ENCODE measurements around the gene TSTD1. TPM values are rescaled to one million over a fixed set of nuclear protein-coding genes. Genes with fewer than 3 reads are reported as not detected.
A peak's percentile ranks its signal among the peaks of the same experiment; 100 is the strongest.
"Not testable (repeated sequence)": the region's sequence is repeated elsewhere in the genome, so short reads cannot be mapped to it uniquely, and the experiment has no call there.

The TSTD1 gene
- total RNA-seq, 1 donor from 2014 or later: 12.0 TPM

DNA sequence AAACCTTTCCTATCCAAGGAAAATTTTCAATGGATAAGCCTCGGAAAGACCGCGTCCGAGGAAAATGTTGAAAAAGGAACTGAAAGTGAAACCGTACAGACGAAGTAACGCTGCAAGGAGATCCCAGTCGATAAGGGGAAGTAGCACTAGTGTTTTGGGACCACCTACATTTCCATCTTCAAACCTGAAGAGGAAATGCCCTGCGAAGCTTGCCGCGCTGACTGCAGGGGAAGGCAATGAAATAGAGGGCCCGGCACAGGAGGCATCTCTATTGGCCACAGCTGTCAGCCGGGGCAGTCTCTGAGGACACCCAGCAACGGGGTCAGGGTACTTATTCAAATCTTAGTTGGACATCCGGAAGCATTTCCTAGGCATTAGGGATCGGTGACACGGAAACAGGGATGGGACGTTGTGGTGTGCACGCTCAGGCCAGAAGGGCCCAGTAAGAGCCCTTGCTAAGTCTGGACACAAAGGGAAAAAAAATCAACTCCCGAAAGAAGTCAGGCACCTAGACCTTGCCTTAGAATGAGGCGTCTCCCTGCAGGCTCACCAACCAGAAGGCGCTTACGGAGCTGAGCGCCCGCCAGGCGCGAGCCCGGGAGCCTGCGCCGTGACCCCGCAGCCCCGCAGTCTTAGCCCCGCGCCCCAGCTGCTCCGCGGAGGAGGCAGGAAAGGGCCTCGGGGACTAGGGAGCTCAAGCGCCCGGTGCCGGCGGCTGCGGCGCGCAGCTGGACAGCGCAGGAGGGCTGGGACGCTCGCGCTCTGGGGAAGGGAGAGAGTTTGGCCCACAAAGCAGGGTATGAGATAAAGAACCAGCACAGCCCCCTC lies 6.4 kb upstream of the TSTD1 start:
- intact Hi-C loops (cut with DNase I): loop anchor here (5.0 to 10.0 kb wide), 2 partner anchors 50 to 52 kb away; partner anchors contain the start of gene KLHDC9
- peak; percentile 82 for DNase-seq (ENCODE audit: low spot score)

DNA sequence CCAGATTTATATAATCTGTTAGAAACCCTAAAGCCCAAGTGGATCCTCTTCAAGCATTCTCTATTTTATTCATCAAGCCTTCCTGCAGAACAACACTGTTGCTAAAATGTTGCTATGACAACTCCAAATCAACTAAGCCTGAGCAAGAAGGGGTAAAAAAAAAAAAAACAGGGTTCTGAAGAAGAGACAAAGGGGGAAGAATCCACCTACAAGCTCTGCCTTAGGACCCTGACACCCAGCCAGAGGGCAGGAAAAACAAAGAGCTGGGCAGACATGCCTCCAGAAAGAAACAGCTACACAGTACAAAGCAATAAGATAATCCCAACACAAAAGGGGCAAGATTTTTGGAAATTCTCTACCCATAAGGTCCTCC lies 5.8 kb upstream of the TSTD1 start:
- no peak for DNase-seq (ENCODE audit: low spot score)
- intact Hi-C loops (cut with DNase I): loop anchor here (10.0 kb wide), 1 partner anchor 50 kb away; no protein-coding TSS in a partner anchor

DNA sequence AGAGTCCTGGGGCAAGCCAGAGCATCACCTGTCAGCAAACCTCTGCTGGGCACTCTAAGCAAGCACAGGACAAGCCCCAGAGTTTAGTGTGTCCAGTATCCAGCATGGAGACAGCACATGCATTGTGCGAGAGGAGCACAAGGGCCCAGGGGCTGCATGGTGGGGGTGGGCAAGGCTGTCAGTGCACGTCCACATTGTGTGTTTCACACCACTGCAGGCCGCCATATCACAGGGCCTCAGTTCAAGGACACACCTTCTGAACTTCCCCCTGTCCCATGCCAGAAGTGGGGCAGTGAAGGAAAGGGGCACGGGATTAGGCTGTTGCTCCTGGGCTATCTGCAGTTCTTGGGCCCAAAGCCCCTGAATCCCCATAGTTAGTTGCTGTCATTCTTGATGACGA lies 782 bp upstream of the TSTD1 start:
- intact Hi-C loops (cut with DNase I): no loop called here
- no peak for DNase-seq (ENCODE audit: low spot score)

DNA sequence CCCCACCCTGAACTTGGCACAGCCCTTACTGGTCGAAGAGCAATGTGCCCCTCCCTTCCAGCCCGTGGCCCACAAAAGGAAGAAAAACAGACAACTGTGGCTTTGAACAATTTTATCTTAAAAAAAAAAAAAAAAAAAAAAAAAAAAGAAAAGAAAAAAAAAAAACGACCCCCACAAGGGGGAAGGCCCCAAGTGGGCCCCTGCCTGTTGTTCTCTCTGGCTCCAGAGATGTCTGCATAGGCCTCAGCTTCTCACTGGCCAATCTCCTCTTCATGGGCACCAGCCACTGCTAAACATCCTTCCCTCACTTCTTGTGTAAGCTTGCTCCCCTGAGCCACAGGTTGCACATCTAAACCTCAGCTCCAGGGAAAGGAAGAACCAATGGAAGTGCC lies 386 bp upstream of the TSTD1 start:
- DNase-seq (ENCODE audit: low spot score): no peak
- intact Hi-C loops (cut with DNase I): no loop called here

DNA sequence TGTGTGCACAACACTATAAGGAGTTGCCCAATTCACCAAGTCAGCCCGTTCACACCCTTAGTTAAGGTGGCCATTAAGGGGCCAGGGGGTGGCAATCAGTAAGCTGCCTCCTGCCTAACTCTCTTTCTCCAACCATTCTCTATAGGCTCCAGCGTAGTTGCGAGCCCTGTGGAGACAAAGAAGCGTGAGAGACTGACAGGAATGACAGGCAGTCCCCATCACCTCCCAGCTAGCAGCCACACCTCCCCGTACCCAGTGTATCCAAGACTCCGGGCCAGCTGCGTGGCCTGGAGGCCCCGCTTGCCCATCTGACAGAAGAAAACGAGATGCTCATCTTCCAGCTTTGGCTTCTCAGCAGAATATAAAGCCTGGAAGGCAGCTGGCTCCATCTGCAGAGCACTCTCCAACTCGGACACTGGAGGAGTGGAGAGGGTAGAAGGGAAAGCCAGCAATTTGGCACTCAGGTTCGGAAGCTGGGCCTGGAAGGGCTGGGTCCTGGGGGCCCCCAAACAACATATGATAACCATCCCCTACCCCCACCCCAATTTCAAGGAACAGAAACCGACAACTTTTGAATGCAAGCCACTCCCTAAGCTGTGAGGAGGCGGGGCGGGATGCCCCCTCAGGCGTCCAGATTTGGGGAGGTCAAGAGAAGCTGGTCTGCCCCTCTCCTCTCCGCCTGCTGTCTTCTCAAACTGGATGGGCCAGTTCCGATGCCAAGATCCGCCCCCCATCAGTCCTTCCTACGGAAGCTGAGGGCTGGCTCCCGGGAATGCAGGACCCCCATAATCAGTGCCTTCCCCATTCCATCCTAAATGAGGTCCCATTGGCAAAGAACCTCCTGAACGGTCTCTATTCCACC lies 872 bp downstream of the TSTD1 start:
- DNase-seq (ENCODE audit: low spot score): no peak
- intact Hi-C loops (cut with DNase I): no loop called here

DNA sequence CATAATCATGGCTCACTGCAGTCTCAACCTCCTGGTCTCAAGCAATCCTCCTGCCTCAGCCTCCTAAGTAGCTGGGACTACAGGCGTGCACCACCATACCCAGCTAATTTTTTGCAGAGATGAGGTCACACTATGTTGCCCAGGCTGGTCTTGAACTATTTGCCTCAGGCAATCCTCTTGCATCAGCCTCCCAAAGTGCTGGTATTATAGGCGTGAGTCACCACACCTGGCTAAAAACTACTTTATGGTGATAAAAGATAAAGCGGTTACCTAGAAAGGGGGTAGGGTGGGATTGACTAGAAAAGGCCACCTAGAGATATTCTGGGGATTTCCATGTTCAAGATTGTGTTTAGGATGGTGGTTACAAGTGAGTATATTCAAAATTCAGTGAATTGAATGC lies 5.0 kb downstream of the TSTD1 start:
- intact Hi-C loops (cut with DNase I): no loop called here
- DNase-seq (ENCODE audit: low spot score): no peak

DNA sequence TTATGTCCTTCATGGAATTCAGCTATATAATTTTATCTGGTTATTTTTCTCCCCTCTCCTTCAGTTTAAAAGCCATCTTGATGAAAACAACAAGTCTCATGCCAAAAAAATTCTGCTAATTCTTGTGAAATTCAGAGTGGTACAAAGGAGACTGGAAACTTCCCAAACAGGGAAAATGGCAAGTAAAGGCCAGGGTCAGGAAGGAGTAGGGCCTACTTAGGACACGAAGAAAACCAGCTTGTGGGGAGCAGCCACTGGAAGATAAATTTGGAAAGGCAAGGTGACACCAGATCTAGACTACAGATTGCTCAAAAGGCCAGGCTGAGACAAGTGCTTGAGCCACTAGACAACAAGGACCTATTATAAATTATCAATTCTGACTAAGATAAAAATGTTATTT lies 6.4 kb downstream of the TSTD1 start:
- intact Hi-C loops (cut with DNase I): no loop called here
- no peak for DNase-seq (ENCODE audit: low spot score)

DNA sequence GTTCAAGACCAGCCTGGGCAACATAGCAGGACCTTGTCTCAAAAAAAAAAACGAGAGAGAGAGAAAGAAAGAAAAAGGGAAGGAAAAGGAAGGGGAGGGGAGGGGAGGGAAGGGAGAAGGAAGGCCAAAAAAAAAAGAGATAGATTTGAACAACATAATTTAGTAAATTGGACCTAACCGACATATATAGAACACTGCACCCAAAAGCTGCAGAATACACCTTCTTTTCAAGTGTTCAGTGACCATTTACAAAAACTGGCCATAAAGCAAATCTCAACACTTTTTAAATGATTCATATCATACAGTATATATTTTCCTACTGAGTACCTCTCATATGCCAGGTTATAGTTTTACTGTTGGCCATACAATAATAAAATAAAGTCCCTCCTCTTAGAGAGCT lies 6.9 kb downstream of the TSTD1 start:
- intact Hi-C loops (cut with DNase I): no loop called here

DNA sequence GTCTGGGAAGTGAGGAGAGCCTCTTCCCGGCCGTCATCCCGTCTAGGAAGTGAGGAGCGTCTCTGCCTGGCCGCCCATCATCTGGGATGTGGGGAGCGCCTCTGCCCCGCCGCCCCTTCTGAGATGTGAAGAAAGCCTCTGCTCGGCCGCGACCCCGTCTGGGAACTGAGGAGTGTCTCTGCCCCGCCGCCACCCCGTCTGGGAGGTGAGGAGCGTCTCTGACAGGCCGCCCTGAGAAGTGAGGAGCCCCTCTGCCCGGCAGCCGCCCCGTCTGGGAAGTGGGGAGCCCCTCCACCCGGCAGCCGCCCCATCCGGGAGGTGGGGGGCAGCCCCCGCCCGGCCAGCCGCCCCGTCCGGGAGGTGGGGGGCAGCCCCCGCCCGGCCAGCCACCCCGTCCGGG lies 9.3 kb downstream of the TSTD1 start:
- DNase-seq (ENCODE audit: low spot score); intact Hi-C loops (cut with DNase I): not testable (repeated sequence)

More for the DNA sequence above, 6.9 kb downstream of the TSTD1 start:
- DNase-seq (ENCODE audit: low spot score): no peak

DNA sequence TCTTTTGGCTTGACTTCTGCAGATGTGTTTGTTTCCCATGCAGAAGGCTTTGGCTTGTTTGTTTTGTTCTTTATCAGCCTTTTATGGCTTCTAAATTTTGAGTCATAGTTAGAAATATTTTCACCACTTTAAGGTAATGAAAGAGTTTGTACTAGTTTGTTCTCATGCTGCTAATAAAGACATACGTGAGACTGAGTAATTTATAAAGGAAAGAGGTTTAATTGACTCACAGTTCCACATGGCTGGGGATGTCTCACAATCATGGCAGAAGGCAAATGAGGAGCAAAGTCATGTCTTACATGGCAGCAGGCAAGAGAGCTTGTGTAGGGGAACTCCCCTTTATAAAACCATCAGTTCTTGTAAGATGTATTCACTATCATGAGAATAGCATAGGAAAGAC lies 11.8 kb downstream of the TSTD1 start:
- intact Hi-C loops (cut with DNase I); DNase-seq (ENCODE audit: low spot score): not testable (repeated sequence)

DNA sequence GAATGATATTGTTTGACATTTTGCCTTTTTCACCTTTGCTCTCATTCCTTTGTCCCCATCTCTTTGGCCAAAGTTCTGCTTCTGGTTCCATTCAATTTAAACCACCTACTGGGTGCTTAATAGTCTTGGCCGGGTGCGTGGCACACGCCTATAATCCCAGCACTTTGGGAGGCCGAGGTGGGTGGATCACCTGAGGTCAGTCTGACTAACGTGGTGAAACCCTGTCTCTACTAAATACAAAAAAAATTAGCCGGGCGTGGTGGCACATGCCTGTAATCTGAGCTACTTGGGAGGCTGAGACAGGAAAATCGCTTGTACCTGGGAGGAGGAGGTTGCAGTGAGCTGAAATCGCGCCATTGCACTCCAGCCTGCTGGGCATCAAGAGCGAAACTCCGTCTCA lies 16.3 kb downstream of the TSTD1 start:
- intact Hi-C loops (cut with DNase I); DNase-seq (ENCODE audit: low spot score): not testable (repeated sequence)

DNA sequence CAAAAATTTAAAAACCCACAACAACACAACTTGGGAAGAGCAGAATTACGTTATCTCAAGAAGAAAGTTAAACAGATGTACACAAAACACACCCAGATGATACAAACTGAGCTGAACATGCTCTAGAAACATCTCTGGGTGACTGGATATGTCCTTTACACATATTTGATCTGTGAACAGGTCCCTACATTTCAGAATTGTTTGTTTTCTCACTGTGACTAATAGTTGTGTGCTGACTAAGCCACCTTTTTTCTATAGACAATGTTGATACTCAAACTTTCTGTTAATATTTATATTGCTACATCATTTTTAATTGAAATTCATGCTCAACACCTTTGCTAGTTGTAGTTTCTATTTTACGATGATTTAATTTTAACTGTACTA lies 16.8 kb downstream of the TSTD1 start:
- no peak for DNase-seq (ENCODE audit: low spot score)
- intact Hi-C loops (cut with DNase I): loop anchor here (2.0 kb wide), 1 partner anchor 25 kb away; no protein-coding TSS in a partner anchor

DNA sequence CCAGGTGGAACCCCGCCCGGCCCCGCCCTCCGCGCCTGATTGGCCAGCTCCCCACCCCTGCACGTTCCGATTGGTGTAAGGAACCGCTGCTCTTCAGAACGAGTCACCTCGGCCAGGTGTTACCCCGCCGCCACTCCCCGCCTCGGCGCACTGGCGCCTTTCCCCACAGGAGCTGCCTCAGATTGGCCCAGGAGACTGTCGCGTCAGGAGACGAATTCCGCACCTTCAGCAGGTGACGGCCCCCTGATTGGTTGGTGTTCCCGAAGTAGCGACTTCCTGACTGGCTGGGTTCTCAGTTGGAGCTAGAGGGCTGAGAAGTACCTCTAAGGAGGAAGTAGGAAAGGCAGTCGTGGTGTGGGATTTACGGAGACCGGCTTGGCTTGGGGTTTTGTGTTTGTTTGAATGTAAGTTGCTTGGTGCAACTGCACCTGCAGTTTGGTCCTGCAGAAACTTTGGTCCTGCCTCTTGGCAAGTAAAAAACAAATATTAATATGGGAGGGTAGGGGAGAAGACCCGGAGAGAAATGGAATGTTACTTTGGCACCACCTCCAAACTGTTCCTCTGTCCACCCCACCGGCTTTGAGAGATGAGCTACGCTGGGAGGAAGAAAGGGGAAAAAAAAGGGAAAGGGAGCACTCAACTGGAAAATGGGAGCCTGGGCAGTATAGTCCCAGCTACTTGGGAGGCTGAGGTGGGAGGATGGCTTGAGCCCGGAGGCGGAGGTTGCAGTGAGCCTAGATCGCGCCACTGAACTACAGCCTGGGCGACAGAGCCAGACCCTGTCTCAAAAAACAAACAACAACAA lies 17.4 kb downstream of the TSTD1 start:
- intact Hi-C loops (cut with DNase I): loop anchor here (2.0 kb wide), 1 partner anchor 25 kb away; no protein-coding TSS in a partner anchor

DNA sequence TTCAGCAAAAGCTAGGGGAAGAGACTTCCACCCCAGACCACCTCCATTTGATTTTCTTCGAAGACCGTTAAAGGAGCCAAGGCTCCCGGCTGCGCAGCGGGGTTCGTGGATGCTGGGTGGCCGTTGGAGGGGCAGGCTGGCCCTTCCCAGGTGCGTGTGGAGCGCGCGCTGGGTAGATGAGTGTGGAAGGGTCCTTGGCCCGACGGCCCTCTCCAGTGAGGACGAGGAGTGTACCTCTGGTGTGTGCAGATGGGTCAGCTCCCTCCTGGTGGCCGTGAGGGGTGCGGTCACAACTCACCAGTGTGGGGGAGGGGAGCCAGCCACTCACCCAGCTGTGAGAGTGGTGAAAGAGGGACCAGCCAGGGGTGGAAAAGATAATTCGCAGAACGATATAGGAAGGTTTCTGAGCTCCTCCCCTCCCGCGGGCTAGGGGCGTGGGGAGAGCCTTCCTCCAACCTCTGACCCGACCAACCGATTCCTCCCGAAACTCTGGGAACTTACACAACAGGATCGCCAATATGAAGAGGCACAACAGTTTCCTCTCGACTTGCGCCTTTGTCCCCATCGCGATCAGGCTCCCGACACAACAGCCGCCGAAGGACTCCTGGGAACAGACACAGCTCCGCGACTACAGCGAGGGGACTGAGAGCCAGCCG lies 18.1 kb downstream of the TSTD1 start, which contains the start of gene F11R:
Gene F11R (minus strand): TSS at position 644 of the 656 bp plus-strand sequence. CDS start 79 bp downstream, at position 565.
- DNase-seq (ENCODE audit: low spot score): peak; percentile 79
- intact Hi-C loops (cut with DNase I): loop anchor here (2.0 kb wide), 1 partner anchor 24 kb away; no protein-coding TSS in a partner anchor

More for the DNA sequence above, 17.4 kb downstream of the TSTD1 start:
- DNase-seq (ENCODE audit: low spot score): peak; percentile 92

DNA sequence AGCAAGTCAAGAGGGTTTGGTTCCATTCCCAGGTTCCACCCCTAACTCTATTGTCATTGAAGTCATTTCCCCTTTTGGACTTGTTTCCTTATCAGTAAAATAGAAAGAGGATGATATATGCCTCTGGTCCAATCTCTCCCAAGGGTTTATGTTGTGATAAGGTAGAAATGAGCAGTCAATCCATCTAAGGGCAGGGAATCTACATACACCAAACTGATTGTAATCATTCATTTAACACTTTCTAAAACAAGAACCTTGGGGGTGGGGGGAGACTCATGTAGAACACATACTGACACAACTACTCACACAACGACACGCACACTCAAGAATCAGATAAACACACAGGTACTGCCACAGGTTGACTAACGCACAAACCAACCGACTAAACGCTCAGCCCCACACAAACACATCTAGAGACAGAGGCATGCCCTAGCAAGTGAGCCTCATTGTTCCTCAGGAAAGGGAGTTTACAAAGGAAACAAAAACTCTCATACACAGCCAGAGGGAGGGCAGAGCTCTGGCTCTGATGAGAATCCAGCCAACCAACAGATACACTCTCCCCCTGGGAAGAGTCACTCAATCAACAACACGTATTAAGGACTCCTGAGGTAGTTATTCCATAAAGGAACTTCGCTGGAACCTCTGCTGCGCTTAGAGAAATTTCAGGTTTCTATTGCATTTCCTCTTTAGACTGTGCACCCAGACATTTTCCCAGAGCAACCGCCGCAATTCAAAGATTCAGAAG lies 18.8 kb downstream of the TSTD1 start:
- intact Hi-C loops (cut with DNase I): loop anchor here (2.0 kb wide), 1 partner anchor 23 kb away; no protein-coding TSS in a partner anchor
- no peak for DNase-seq (ENCODE audit: low spot score)

DNA sequence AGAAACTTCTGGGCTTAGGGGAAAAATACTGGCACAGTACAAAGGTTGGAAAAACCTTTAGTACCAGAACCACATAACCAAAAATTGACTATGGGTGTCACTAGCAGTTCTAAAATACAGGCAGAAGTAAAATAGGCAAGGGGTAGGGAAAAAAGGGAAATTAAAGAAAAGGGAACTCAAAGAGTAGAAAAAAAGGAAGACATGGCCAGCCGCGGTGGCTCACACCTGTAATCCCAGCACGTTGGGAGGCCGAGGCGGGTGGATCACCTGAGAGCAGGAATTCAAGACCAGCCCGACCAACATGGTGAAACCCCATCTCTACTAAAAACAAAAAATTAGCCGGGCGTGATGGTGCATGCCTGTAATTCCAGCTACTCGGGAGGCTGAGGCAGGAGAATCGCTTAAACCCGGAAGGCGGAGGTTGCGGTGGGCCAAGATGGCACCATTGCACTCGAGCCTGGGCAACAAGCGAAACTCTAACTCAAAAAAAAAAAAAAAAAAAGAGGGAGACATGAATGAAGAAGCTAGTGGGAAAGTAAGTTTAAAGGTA lies 19.6 kb downstream of the TSTD1 start:
- DNase-seq (ENCODE audit: low spot score); intact Hi-C loops (cut with DNase I): not testable (repeated sequence)

DNA sequence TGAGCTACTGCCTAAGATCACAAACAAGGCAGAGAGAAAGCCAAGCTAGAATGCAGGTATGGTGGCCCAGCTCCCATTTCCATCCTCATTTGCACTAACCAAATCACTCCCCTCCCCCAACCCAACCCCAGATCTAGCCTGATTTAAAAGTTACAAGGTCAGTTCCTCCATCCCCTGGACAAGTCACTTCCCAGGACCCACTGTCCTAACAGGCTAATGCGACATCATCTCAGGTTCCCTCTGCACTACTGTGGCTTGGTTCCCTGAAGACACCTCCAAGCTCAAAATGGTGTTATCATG lies 20.2 kb downstream of the TSTD1 start:
- intact Hi-C loops (cut with DNase I): no loop called here
- DNase-seq (ENCODE audit: low spot score): no peak
